ENCODE measurements around the gene CHMP4A. TPM values are rescaled to one million over a fixed set of nuclear protein-coding genes. Genes with fewer than 3 reads are reported as not detected.

CHMP4A gene
- polyA plus RNA-seq, 1 donor (not counting 4 experiments of a cell fraction or from before 2014, with no cell fraction given): 54.5 TPM

GRCh38 chr14:24165785-24166184, 47.5 kb downstream of the CHMP4A start:
- no peak for FAIRE-seq
- Histone ChIP-seq H3K4me1 (ENCODE audit: control insufficient read depth, extremely low read depth, insufficient read depth, low read length) (peaks cover 25% of the 10 kb centered on the region), H3K9ac (ENCODE audit: control insufficient read depth, extremely low read depth, insufficient read depth, low read length) (no peak overlapping the region), H3K36me3 (ENCODE audit: control insufficient read depth in 2 of 2, extremely low read depth in 1 of 2, insufficient read depth in 2 of 2, low read length in 2 of 2) (peaks cover 44 to 46% of the 10 kb centered on the region in 2 experiments), H3K9me3 (ENCODE audit: control insufficient read depth, low read depth, low read length) (no peaks in the 10 kb centered on the region), H3K79me2 (ENCODE audit: control insufficient read depth, insufficient read depth, low read length) (peaks cover 32% of the 10 kb centered on the region), H2AFZ (ENCODE audit: control insufficient read depth, low read length) (no peak overlapping the region), H3K27me3 (ENCODE audit: control insufficient read depth, extremely low read depth, insufficient read depth, low read length) (no peaks in the 10 kb centered on the region), H4K20me1 (ENCODE audit: control insufficient read depth, extremely low read depth, insufficient read depth, low read length) (no peaks in the 10 kb centered on the region), H3K27ac (ENCODE audit: control insufficient read depth, insufficient read depth, low read length) (no peak overlapping the region), H3K9me1 (ENCODE audit: control insufficient read depth, extremely low read depth, insufficient read depth, low read length) (no peaks in the 10 kb centered on the region), H3K4me2 (ENCODE audit: control insufficient read depth, extremely low read depth, insufficient read depth, low read depth, low read length) (no peak overlapping the region), H3K4me3 (ENCODE audit: control insufficient read depth in 2 of 3, extremely low read depth in 1 of 3, insufficient read depth in 2 of 3, low read depth in 1 of 3, low read length in 3 of 3) (no peak overlapping the region)
- TF ChIP-seq EZH2 (IDR thresholded peaks at IDR 0.05; ENCODE audit: low read length) (no peak), CTCF (optimal IDR thresholded peaks at IDR 0.05 in 1 of 3, IDR thresholded peaks at IDR 0.05 in 1 of 3, conservative IDR thresholded peaks at IDR 0.05 in 1 of 3; ENCODE audit: extremely low read depth in 1 of 3, insufficient read depth in 2 of 3, low read length in 3 of 3) (no peak)
- no peak for DNase-seq (ENCODE audit: low read depth, low spot score)
- dilution Hi-C loops (cut with MboI; ENCODE audit: extremely low pct_ligation_motif_present, low sequenced_read_pairs): no loop called here

DNA sequence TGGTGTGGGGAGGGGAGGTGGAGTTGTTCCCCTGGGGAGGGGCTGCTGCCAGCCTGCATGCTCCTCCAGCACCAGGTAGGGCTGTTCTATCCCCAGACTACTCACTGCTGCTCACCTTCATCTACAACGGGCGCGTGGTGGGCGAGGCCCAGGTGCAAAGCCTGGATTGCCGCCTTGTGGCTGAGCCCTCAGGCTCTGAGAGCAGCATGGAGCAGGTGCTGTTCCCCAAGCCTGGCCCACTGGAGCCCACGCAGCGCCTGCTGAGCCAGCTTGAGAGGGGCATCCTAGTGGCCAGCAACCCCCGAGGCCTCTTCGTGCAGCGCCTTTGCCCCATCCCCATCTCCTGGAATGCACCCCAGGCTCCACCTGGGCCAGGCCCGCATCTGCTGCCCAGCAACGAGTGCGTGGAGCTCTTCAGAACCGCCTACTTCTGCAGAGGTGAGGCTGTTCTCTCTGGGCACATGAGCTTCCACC, 48.7 kb downstream of the CHMP4A start:
- no peak overlapping the region for H3K27ac ChIP-seq (ENCODE audit: control insufficient read depth, insufficient read depth, low read length)
- no peak overlapping the region for H3K4me2 ChIP-seq (ENCODE audit: control insufficient read depth, extremely low read depth, insufficient read depth, low read depth, low read length)
- peaks cover 29% of the 10 kb centered on the region for H3K4me1 ChIP-seq (ENCODE audit: control insufficient read depth, extremely low read depth, insufficient read depth, low read length)
- dilution Hi-C loops (cut with MboI; ENCODE audit: extremely low pct_ligation_motif_present, low sequenced_read_pairs): no loop called here
- no peak overlapping the region for H3K4me3 ChIP-seq (ENCODE audit: control insufficient read depth in 2 of 3, extremely low read depth in 1 of 3, insufficient read depth in 2 of 3, low read depth in 1 of 3, low read length in 3 of 3)
- no peaks in the 10 kb centered on the region for H4K20me1 ChIP-seq (ENCODE audit: control insufficient read depth, extremely low read depth, insufficient read depth, low read length)
- peaks cover 45 to 51% of the 10 kb centered on the region in 2 experiments for H3K36me3 ChIP-seq (ENCODE audit: control insufficient read depth in 2 of 2, extremely low read depth in 1 of 2, insufficient read depth in 2 of 2, low read length in 2 of 2)
- peaks cover 32% of the 10 kb centered on the region for H3K79me2 ChIP-seq (ENCODE audit: control insufficient read depth, insufficient read depth, low read length)
- FAIRE-seq (no peak), DNase-seq (ENCODE audit: low read depth, low spot score) (no peak)
- no peak overlapping the region for H3K9ac ChIP-seq (ENCODE audit: control insufficient read depth, extremely low read depth, insufficient read depth, low read length)
- no peaks in the 10 kb centered on the region for H3K9me1 ChIP-seq (ENCODE audit: control insufficient read depth, extremely low read depth, insufficient read depth, low read length)
- no peak for TF ChIP-seq CTCF (optimal IDR thresholded peaks at IDR 0.05 in 1 of 3, IDR thresholded peaks at IDR 0.05 in 1 of 3, conservative IDR thresholded peaks at IDR 0.05 in 1 of 3; ENCODE audit: extremely low read depth in 1 of 3, insufficient read depth in 2 of 3, low read length in 3 of 3)
- no peak for TF ChIP-seq EZH2 (IDR thresholded peaks at IDR 0.05; ENCODE audit: low read length)
- H2AFZ ChIP-seq (ENCODE audit: control insufficient read depth, low read length): no peak overlapping the region
- no peaks in the 10 kb centered on the region for H3K9me3 ChIP-seq (ENCODE audit: control insufficient read depth, low read depth, low read length)
- no peaks in the 10 kb centered on the region for H3K27me3 ChIP-seq (ENCODE audit: control insufficient read depth, extremely low read depth, insufficient read depth, low read length)

All from keratinocyte (primary cell).